Astrocyte (in vitro differentiated cells and primary cell): Measurements from ENCODE around the gene SYCE3. TPM values are rescaled to one million over a fixed set of nuclear protein-coding genes. Genes with fewer than 3 reads are reported as not detected.
"Not testable (repeated sequence)": the region's sequence is repeated elsewhere in the genome, so short reads cannot be mapped to it uniquely, and the experiment has no call there.

Experiments used
- DNase-seq: peaks from one replicate; pipeline ENCODE4 v3.0.0-alpha.2; 2010; ENCODE audit warnings: low read depth
- FAIRE-seq: peaks from 2 replicates; lab custom pipeline; 2011; peaks lifted over from hg19 to GRCh38; lab: Jason Lieb, UNC
- H2AFZ ChIP-seq: 2 replicates; pipeline ENCODE4 v1.6.0; 2012; ENCODE audit warnings: low read depth, low read length, inconsistent platforms
- H3K27ac ChIP-seq: 2 replicates; pipeline ENCODE4 v1.5.1; 2011; ENCODE audit warnings: low read depth, low read length, inconsistent platforms
- H3K27me3 ChIP-seq: 2 replicates; pipeline ENCODE4 v1.6.0; 2011; ENCODE audit warnings: low read length, inconsistent platforms; ENCODE audit not compliant: insufficient read depth
- H3K36me3 ChIP-seq: 2 replicates; pipeline ENCODE4 v1.5.1; 2011; ENCODE audit warnings: low read length, inconsistent platforms; ENCODE audit not compliant: insufficient read depth
- H3K4me1 ChIP-seq: 2 replicates; pipeline ENCODE4 v1.5.1; 2011; ENCODE audit warnings: low read length, inconsistent platforms; ENCODE audit not compliant: insufficient read depth
- H3K4me2 ChIP-seq: 2 replicates; pipeline ENCODE4 v1.6.0; 2012; ENCODE audit warnings: low read length, inconsistent platforms
- H3K4me3 ChIP-seq: 2 replicates; pipeline ENCODE4 v1.5.1; 2011; ENCODE audit warnings: low read depth, mild to moderate bottlenecking, low read length, inconsistent platforms; ENCODE audit not compliant: insufficient read depth
- H3K79me2 ChIP-seq: 2 replicates; pipeline ENCODE4 v1.6.0; 2012; ENCODE audit warnings: mild to moderate bottlenecking, low read length, inconsistent platforms; ENCODE audit not compliant: insufficient read depth
- H3K9ac ChIP-seq: 2 replicates; pipeline ENCODE4 v1.6.0; 2012; ENCODE audit warnings: mild to moderate bottlenecking, low read length, inconsistent platforms
- H3K9me3 ChIP-seq: 2 replicates; pipeline ENCODE4 v1.5.1; 2012; ENCODE audit warnings: low read depth, mild to moderate bottlenecking, low read length, inconsistent platforms; ENCODE audit not compliant: insufficient read depth
- H4K20me1 ChIP-seq: 2 replicates; pipeline ENCODE4 v1.6.0; 2012; ENCODE audit warnings: low read length, inconsistent platforms; ENCODE audit not compliant: insufficient read depth
- H3K27ac Mint-ChIP-seq: one replicate; pipeline ENCODE4 v1.8.0; 2021; ENCODE audit warnings: mild to moderate bottlenecking, mixed read lengths; ENCODE audit not compliant: unreplicated experiment
- H3K27me3 Mint-ChIP-seq: one replicate; pipeline ENCODE4 v1.8.0; 2021; ENCODE audit warnings: low read depth, mixed read lengths; ENCODE audit not compliant: unreplicated experiment
- H3K36me3 Mint-ChIP-seq: one replicate; pipeline ENCODE4 v1.8.0; 2021; ENCODE audit warnings: low read depth, mixed read lengths; ENCODE audit not compliant: unreplicated experiment
- H3K4me1 Mint-ChIP-seq: one replicate; pipeline ENCODE4 v1.8.0; 2021; ENCODE audit warnings: low read depth, mixed read lengths; ENCODE audit not compliant: unreplicated experiment
- H3K4me3 Mint-ChIP-seq: one replicate; pipeline ENCODE4 v1.8.0; 2021; ENCODE audit warnings: mild to moderate bottlenecking, moderate library complexity, mixed read lengths; ENCODE audit not compliant: unreplicated experiment
- H3K9me3 Mint-ChIP-seq: one replicate; pipeline ENCODE4 v1.8.0; 2021; ENCODE audit warnings: mild to moderate bottlenecking, mixed read lengths; ENCODE audit not compliant: unreplicated experiment
- EZH2 ChIP-seq: IDR thresholded peaks from 2 replicates; pipeline ENCODE4 v1.6.1; 2012; ENCODE audit warnings: mild to moderate bottlenecking, low read length, inconsistent platforms; ENCODE audit not compliant: insufficient read depth
- total RNA-seq: library from RNA; stranded (reverse); gene quantifications from 2 replicates; pipeline ENCODE4 v1.2.1, GENCODE V29; 2021
- TF ChIP-seq, protein P1 (sequence below): IDR thresholded peaks from 2 replicates; pipeline ENCODE4 v1.5.1; 2011; ENCODE audit warnings: low read depth, mild to moderate bottlenecking, inconsistent platforms, low read length, moderate library complexity; ENCODE audit not compliant: insufficient read depth

Gene SYCE3
- total RNA-seq, 1 donor from 2014 or later, result not detected

DNA sequence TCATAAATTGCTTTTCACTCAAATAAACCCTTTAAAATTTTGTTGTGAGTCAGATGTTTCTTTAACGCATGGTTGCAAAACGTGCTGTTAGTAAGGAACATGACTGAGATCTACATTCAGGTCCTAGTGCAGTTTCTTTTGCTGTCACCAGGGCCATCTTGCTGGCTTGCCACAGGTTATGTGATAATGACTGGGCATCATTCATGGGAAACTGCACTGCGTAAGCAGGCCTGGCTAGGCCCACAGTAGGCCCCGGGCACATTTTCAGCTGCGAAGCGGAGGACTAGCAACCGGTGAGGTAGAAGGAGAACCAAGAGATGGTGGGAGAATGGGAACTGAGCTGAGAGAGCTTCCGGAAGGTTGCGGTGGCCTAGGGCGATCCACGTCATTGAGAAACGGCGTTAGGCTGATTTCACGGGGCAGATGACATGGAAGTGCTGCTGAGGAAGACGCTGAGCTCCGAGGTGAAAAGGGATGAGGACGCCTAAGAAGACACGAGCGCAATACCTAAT, 20.2 kb downstream of the SYCE3 start:
- H2AFZ ChIP-seq, result no peak overlapping the region
- no peaks in the 10 kb centered on the region for H3K36me3 Mint-ChIP-seq
- H4K20me1 ChIP-seq, result no peaks in the 10 kb centered on the region
- DNase-seq (no peak), FAIRE-seq (no peak)
- no peaks in the 10 kb centered on the region for H3K9me3 ChIP-seq
- H3K4me3 ChIP-seq, result no peak overlapping the region
- no peaks in the 10 kb centered on the region for H3K36me3 ChIP-seq
- peaks cover 14% of the 10 kb centered on the region for H3K27me3 Mint-ChIP-seq
- no peaks in the 10 kb centered on the region for H3K79me2 ChIP-seq
- no peak overlapping the region for H3K4me3 Mint-ChIP-seq
- peaks cover 9% of the 10 kb centered on the region for H3K4me1 Mint-ChIP-seq
- H3K27ac ChIP-seq, result no peak overlapping the region
- H3K4me2 ChIP-seq, result no peak overlapping the region
- H3K27me3 ChIP-seq, result peaks cover 6% of the 10 kb centered on the region
- no peaks in the 10 kb centered on the region for H3K9me3 Mint-ChIP-seq
- no peak overlapping the region for H3K27ac Mint-ChIP-seq
- H3K4me1 ChIP-seq, result peaks cover 3% of the 10 kb centered on the region
- no peak overlapping the region for H3K9ac ChIP-seq
- TF ChIP-seq, protein P1, sequence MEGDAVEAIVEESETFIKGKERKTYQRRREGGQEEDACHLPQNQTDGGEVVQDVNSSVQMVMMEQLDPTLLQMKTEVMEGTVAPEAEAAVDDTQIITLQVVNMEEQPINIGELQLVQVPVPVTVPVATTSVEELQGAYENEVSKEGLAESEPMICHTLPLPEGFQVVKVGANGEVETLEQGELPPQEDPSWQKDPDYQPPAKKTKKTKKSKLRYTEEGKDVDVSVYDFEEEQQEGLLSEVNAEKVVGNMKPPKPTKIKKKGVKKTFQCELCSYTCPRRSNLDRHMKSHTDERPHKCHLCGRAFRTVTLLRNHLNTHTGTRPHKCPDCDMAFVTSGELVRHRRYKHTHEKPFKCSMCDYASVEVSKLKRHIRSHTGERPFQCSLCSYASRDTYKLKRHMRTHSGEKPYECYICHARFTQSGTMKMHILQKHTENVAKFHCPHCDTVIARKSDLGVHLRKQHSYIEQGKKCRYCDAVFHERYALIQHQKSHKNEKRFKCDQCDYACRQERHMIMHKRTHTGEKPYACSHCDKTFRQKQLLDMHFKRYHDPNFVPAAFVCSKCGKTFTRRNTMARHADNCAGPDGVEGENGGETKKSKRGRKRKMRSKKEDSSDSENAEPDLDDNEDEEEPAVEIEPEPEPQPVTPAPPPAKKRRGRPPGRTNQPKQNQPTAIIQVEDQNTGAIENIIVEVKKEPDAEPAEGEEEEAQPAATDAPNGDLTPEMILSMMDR, result no peak
- TF ChIP-seq EZH2, result no peak

DNA sequence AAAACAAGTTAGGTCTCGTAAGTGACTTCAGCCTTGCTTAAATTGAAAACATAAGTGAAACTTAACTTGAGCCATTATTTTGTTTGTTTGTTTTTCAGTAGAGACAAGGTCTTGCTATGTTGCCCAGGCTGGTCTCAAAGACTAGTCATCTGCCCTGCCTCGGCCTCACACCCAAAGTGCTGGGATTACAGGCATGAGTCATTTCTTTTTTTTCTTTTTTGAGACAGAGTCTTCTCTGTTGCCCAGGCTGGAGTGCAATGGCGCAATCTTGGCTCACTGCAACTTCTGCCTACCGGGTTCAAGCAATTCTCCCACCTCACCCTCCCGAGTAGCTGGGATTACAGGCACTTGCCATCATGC, 21.1 kb downstream of the SYCE3 start:
- not testable (repeated sequence) for H3K79me2 ChIP-seq, H3K4me2 ChIP-seq, H3K9me3 Mint-ChIP-seq, H3K36me3 Mint-ChIP-seq, H3K4me1 ChIP-seq, H3K27ac ChIP-seq, H3K4me3 ChIP-seq, H3K36me3 ChIP-seq, H4K20me1 ChIP-seq, H3K9me3 ChIP-seq, H3K4me3 Mint-ChIP-seq, H3K27ac Mint-ChIP-seq, H2AFZ ChIP-seq, H3K27me3 ChIP-seq, H3K9ac ChIP-seq, H3K4me1 Mint-ChIP-seq
- FAIRE-seq (peak; percentile 20), DNase-seq (peak; percentile 47)
- H3K27me3 Mint-ChIP-seq, result peaks cover 14% of the 10 kb centered on the region

DNA sequence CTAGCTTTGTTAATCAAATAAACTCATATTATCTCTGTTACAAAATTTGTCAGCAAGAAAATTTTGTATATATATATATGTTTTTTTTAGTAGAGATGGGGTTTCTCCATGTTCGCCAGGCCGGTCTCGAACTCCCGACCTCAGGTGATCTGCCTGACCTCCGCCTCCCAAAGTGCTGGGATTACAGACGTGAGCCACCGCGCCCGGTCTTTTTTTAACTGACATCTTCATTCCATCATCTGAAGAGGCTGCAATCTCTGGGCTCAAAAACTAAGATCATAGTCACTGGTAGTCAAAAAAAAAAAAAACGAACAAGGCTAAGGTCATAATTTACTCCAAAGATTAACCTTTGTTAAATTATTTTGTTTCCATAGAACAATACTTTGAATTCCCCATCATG, 22.3 kb downstream of the SYCE3 start:
- peaks cover 3% of the 10 kb centered on the region for H3K4me1 ChIP-seq
- no peak overlapping the region for H3K27ac ChIP-seq
- H2AFZ ChIP-seq, result no peak overlapping the region
- peaks cover 4% of the 10 kb centered on the region for H3K27me3 ChIP-seq
- DNase-seq (no peak), FAIRE-seq (no peak)
- Mint-ChIP-seq H3K4me1 (peaks cover 6% of the 10 kb centered on the region), H3K4me3 (no peak overlapping the region), H3K9me3 (no peaks in the 10 kb centered on the region), H3K36me3 (no peaks in the 10 kb centered on the region), H3K27ac (no peak overlapping the region), H3K27me3 (peaks cover 16% of the 10 kb centered on the region)
- no peak overlapping the region for H3K4me2 ChIP-seq
- no peaks in the 10 kb centered on the region for H3K9me3 ChIP-seq
- H4K20me1 ChIP-seq, result no peaks in the 10 kb centered on the region
- TF ChIP-seq EZH2, result no peak
- TF ChIP-seq, protein P1, result no peak
- H3K4me3 ChIP-seq, result no peak overlapping the region
- no peaks in the 10 kb centered on the region for H3K79me2 ChIP-seq
- no peaks in the 10 kb centered on the region for H3K36me3 ChIP-seq
- no peak overlapping the region for H3K9ac ChIP-seq
